NB4 (cell line): Measurements from ENCODE around the gene PATJ.
"Not testable (repeated sequence)": the region's sequence is repeated elsewhere in the genome, so short reads cannot be mapped to it uniquely, and the experiment has no call there.

Experiments
- DNase-seq: peaks from one replicate; pipeline ENCODE4 v3.0.0; 2010; ENCODE audit warnings: low read depth
- H3K4me3 ChIP-seq: one replicate; pipeline ENCODE4 v1.5.1; 2011; ENCODE audit warnings: mild to moderate bottlenecking, low read depth, low read length, moderate library complexity
- MAX ChIP-seq: IDR thresholded peaks from 2 replicates; pipeline ENCODE4 v1.6.1; 2011; ENCODE audit warnings: low read depth, low read length
- MYC ChIP-seq: IDR thresholded peaks from 2 replicates; pipeline ENCODE4 v1.6.1; 2011; ENCODE audit warnings: low read depth, low read length
- POLR2A ChIP-seq: IDR thresholded peaks from 2 replicates; pipeline ENCODE4 v1.6.1; 2011; ENCODE audit warnings: mild to moderate bottlenecking; ENCODE audit not compliant: insufficient read length; ENCODE audit errors: extremely low read depth
- TF ChIP-seq, protein P1 (sequence below): IDR thresholded peaks from one replicate; pipeline ENCODE4 v1.5.1; 2012; ENCODE audit warnings: low read depth, low read length

The PATJ gene, protein sequence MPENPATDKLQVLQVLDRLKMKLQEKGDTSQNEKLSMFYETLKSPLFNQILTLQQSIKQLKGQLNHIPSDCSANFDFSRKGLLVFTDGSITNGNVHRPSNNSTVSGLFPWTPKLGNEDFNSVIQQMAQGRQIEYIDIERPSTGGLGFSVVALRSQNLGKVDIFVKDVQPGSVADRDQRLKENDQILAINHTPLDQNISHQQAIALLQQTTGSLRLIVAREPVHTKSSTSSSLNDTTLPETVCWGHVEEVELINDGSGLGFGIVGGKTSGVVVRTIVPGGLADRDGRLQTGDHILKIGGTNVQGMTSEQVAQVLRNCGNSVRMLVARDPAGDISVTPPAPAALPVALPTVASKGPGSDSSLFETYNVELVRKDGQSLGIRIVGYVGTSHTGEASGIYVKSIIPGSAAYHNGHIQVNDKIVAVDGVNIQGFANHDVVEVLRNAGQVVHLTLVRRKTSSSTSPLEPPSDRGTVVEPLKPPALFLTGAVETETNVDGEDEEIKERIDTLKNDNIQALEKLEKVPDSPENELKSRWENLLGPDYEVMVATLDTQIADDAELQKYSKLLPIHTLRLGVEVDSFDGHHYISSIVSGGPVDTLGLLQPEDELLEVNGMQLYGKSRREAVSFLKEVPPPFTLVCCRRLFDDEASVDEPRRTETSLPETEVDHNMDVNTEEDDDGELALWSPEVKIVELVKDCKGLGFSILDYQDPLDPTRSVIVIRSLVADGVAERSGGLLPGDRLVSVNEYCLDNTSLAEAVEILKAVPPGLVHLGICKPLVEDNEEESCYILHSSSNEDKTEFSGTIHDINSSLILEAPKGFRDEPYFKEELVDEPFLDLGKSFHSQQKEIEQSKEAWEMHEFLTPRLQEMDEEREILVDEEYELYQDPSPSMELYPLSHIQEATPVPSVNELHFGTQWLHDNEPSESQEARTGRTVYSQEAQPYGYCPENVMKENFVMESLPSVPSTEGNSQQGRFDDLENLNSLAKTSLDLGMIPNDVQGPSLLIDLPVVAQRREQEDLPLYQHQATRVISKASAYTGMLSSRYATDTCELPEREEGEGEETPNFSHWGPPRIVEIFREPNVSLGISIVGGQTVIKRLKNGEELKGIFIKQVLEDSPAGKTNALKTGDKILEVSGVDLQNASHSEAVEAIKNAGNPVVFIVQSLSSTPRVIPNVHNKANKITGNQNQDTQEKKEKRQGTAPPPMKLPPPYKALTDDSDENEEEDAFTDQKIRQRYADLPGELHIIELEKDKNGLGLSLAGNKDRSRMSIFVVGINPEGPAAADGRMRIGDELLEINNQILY (N-terminal part only)

GRCh38 chr1:61741711-61742619 is at the start of gene PATJ:
PATJ (plus strand) TSS chr1:61742480; CDS start chr1:61762893, 20,413 bp downstream.
- H3K4me3 ChIP-seq = no peak within 1 kb of the TSS
- TF ChIP-seq, protein P1, sequence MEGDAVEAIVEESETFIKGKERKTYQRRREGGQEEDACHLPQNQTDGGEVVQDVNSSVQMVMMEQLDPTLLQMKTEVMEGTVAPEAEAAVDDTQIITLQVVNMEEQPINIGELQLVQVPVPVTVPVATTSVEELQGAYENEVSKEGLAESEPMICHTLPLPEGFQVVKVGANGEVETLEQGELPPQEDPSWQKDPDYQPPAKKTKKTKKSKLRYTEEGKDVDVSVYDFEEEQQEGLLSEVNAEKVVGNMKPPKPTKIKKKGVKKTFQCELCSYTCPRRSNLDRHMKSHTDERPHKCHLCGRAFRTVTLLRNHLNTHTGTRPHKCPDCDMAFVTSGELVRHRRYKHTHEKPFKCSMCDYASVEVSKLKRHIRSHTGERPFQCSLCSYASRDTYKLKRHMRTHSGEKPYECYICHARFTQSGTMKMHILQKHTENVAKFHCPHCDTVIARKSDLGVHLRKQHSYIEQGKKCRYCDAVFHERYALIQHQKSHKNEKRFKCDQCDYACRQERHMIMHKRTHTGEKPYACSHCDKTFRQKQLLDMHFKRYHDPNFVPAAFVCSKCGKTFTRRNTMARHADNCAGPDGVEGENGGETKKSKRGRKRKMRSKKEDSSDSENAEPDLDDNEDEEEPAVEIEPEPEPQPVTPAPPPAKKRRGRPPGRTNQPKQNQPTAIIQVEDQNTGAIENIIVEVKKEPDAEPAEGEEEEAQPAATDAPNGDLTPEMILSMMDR = no peak
- TF ChIP-seq MYC = no peak
- TF ChIP-seq POLR2A = no peak
- no peak for TF ChIP-seq MAX

DNA sequence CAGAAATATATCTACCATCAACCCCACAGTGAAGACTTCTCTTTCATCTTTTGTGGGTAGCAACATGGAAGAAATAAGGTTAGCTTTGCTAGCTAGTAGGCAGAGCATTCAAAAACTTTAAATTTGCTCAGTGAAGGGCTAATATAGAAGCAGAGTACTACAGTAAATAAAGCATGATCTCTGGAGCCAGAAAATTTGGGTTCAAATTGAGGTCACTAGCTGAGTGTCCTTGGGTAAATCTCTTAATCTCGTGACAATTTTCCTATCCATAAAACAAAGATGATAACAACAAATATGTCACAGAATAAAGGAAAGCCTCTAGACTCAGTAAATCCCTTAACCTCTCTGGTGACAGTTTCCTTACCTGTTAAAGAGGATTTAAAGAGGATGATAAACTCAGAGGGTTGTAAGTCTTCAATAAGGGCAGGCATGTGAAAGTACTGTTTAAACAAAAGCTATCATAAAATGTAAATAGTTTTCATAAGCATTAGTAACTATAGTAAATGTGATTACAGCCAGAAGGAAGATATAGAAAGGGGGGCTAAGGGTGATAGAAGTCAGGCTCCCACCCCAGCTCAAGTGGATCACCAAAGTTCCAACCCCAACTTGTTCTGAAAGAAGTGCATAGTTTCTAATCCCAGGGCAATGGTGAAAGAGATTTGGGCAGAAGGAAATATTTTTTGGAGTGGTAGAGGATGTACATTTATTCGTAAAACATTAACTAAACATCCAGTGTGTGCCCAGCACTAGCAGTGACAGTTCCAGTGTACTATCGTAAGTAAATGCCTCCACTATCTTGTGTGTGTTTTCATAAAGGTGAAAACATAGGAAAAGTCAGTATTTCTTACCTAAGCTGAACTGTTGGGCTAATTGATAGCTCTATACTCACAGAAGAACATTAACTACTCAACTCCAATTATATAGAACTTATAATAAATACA is 42.1 kb upstream of the PATJ start:
- TF ChIP-seq POLR2A = no peak
- no peak for TF ChIP-seq MYC
- TF ChIP-seq, protein P1 = no peak
- TF ChIP-seq MAX = no peak
- no peak for DNase-seq
- H3K4me3 ChIP-seq = no peak overlapping the region

More at GRCh38 chr1:61741711-61742619, at the start of gene PATJ:
- DNase-seq = no peak

GRCh38 chr1:61708953-61709907 is 33.0 kb upstream of the PATJ start:
- H3K4me3 ChIP-seq = no peak overlapping the region
- DNase-seq = no peak
- TF ChIP-seq, protein P1 = no peak
- TF ChIP-seq MYC (no peak), MAX (no peak), POLR2A (no peak)

GRCh38 chr1:61709908-61710289 is 32.4 kb upstream of the PATJ start:
- no peak for TF ChIP-seq MAX
- no peak for TF ChIP-seq POLR2A
- H3K4me3 ChIP-seq = no peak overlapping the region
- DNase-seq = no peak

GRCh38 chr1:61711257-61711656 is 31.0 kb upstream of the PATJ start:
- not testable (repeated sequence) for DNase-seq, H3K4me3 ChIP-seq
